Endothelial cell (in vitro differentiated cells): Measurements from ENCODE around the gene GPR158. TPM values are rescaled to one million over a fixed set of nuclear protein-coding genes. Genes with fewer than 3 reads are reported as not detected.

Source experiments
- DNase-seq: peaks from one replicate; pipeline ENCODE4 v3.0.0; 2021; ENCODE audit warnings: low spot score
- H3K27ac Mint-ChIP-seq: one replicate; pipeline ENCODE4 v1.8.0; 2021; ENCODE audit warnings: mixed read lengths, inconsistent platforms; ENCODE audit not compliant: unreplicated experiment
- H3K27me3 Mint-ChIP-seq: one replicate; pipeline ENCODE4 v1.8.0; 2021; ENCODE audit warnings: mild to moderate bottlenecking, moderate library complexity, mixed read lengths, inconsistent platforms; ENCODE audit not compliant: unreplicated experiment
- H3K36me3 Mint-ChIP-seq: one replicate; pipeline ENCODE4 v1.8.0; 2021; ENCODE audit warnings: mild to moderate bottlenecking, low read depth, mixed read lengths, inconsistent platforms; ENCODE audit not compliant: unreplicated experiment
- H3K4me1 Mint-ChIP-seq: one replicate; pipeline ENCODE4 v1.8.0; 2021; ENCODE audit warnings: mild to moderate bottlenecking, mixed read lengths, inconsistent platforms; ENCODE audit not compliant: unreplicated experiment
- H3K4me3 Mint-ChIP-seq: one replicate; pipeline ENCODE4 v1.8.0; 2021; ENCODE audit warnings: mild to moderate bottlenecking, mixed read lengths, inconsistent platforms; ENCODE audit not compliant: unreplicated experiment
- H3K9me3 Mint-ChIP-seq: one replicate; pipeline ENCODE4 v1.8.0; 2021; ENCODE audit warnings: mixed read lengths, inconsistent platforms; ENCODE audit not compliant: unreplicated experiment
- CTCF ChIP-seq: fragments of 200-600 bp; sonication (generic); IDR thresholded peaks from one replicate; pipeline ENCODE4 v1.5.0; 2021; ENCODE audit warnings: antibody characterized with exemption; ENCODE audit not compliant: unreplicated experiment
- total RNA-seq: library from RNA; stranded (reverse); fragmentation: NEBNext Ultra II Directional; extraction: Animal tissue kit (Norgen Biotek cat#: 25700); gene quantifications from one replicate; pipeline ENCODE4 v1.2.1, GENCODE V29; 2021; ENCODE audit not compliant: unreplicated experiment

The GPR158 gene
- total RNA-seq, 1 donor from 2014 or later, result 0.13 TPM

DNA sequence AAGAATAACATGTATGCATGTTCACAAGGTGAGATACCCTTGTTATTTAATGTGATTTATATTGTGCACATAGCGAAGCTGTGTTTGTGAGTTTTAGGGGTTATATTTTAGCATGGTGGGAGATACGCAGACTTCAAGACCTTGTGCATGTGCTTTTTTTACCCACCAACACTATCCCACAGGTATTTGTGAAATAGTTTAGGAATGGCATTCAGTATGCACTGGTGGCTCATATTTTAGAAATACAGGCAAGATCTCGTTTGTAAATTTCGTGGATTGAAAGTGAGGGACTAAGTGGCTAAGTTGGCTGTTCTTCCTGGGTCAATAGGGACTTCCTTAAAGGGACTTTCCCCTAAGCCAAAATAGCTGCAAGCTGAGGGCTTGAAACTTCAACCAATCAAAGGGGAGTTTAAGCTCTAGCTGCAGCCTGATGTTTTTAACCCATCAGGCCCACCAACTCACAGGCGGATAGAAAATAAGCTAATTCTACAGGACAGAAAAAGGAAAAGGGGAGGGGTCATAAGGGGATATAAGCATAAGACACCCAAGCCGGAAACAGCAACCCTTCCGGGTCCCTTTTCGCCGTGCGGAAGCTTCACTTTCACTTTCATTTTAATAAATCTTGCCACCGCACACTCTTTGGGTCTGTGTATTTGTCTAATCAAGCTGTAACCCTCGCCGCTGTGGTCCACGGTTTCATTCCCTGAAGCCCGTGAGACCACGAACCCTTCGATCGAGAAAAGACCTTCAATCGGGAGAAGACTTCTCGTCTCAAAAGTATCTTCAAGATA lies 291.0 kb downstream of the GPR158 start:
- Mint-ChIP-seq H3K4me1 (no peaks in the 10 kb centered on the region), H3K4me3 (no peak overlapping the region), H3K36me3 (no peaks in the 10 kb centered on the region), H3K27me3 (peaks cover 1% of the 10 kb centered on the region), H3K9me3 (no peaks in the 10 kb centered on the region), H3K27ac (no peak overlapping the region)
- no peak for DNase-seq
- TF ChIP-seq CTCF, result no peak

GRCh38 chr10:25467881-25468280 lies 293.1 kb downstream of the GPR158 start:
- no peak overlapping the region for H3K4me3 Mint-ChIP-seq
- no peaks in the 10 kb centered on the region for H3K4me1 Mint-ChIP-seq
- H3K27ac Mint-ChIP-seq, result no peak overlapping the region
- H3K27me3 Mint-ChIP-seq, result peaks cover 1% of the 10 kb centered on the region
- no peak for TF ChIP-seq CTCF
- no peaks in the 10 kb centered on the region for H3K9me3 Mint-ChIP-seq
- H3K36me3 Mint-ChIP-seq, result no peaks in the 10 kb centered on the region
- DNase-seq, result no peak

DNA sequence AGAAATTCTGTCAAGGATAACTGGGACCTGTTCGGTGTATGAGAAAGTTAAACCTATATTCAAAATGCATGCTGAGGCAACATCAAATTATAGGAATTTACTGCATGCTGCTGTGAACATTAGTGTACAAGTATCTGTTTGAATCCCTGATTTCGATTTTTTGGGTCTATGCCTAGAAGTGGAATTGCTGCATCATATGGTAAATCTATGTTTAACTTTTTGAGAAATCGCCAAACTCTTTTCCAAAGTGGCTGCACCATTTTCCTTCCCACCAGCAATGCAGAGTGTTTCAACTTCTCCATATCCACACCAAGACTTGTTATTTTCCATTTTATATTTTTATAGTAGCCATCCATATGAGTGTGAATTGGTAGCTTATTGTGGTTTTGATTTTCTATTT lies 306.7 kb downstream of the GPR158 start:
- no peaks in the 10 kb centered on the region for H3K27me3 Mint-ChIP-seq
- no peak overlapping the region for H3K27ac Mint-ChIP-seq

DNA sequence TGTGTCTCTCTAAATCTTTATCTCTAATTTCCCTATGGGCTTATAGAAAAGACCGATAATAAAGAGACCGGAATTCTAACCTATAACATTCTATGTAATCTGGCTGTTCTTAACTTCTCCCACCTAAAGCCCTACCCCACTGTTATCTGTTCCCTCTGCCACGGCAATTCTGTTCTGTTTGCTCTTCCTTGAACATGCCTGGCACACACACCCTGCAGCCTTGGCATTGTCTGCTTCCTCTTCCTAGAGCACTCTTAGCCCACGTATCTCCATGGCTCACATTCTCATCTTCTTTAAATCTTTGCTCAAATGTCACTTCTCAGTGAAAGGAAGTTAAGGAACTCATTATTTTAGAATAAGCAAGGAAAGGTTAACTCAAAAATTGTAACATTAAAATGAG lies 309.2 kb downstream of the GPR158 start:
- Mint-ChIP-seq H3K27ac (no peak overlapping the region), H3K9me3 (no peaks in the 10 kb centered on the region), H3K4me1 (no peaks in the 10 kb centered on the region), H3K27me3 (no peaks in the 10 kb centered on the region), H3K4me3 (no peak overlapping the region), H3K36me3 (no peaks in the 10 kb centered on the region)
- no peak for DNase-seq
- no peak for TF ChIP-seq CTCF

More for the DNA sequence above, 306.7 kb downstream of the GPR158 start:
- H3K4me1 Mint-ChIP-seq, result no peaks in the 10 kb centered on the region
- H3K9me3 Mint-ChIP-seq, result no peaks in the 10 kb centered on the region
- no peak for TF ChIP-seq CTCF
- DNase-seq, result no peak
- no peak overlapping the region for H3K4me3 Mint-ChIP-seq
- no peaks in the 10 kb centered on the region for H3K36me3 Mint-ChIP-seq

GRCh38 chr10:25487266-25487665 lies 312.5 kb downstream of the GPR158 start:
- Mint-ChIP-seq H3K27me3 (no peaks in the 10 kb centered on the region), H3K36me3 (no peaks in the 10 kb centered on the region), H3K9me3 (no peaks in the 10 kb centered on the region), H3K27ac (no peak overlapping the region), H3K4me3 (no peak overlapping the region), H3K4me1 (no peaks in the 10 kb centered on the region)
- no peak for TF ChIP-seq CTCF
- DNase-seq, result no peak
